ENCODE data around the gene ANP32E. TPM values are rescaled to one million over a fixed set of nuclear protein-coding genes. Genes with fewer than 3 reads are reported as not detected.
A peak's percentile ranks its signal among the peaks of the same experiment; 100 is the strongest.

Gene ANP32E
- total and polyA plus RNA-seq, 2 of the 13 experiments (the other 11 are each of a cell fraction or from before 2014, with no cell fraction given): 10.3 to 53.0 TPM

- TF ChIP-seq FOXP4 (CRISPR knock-in tag; IDR thresholded peaks at IDR 0.05) (peak; percentile 63), ZNF33A (CRISPR knock-in tag; IDR thresholded peaks at IDR 0.05; ENCODE audit: borderline replicate concordance) (no peak), BHLHE40 (IDR thresholded peaks at IDR 0.05; ENCODE audit: low read length) (peak; percentile 51; the same call in 1 of the 2 replicates), DMAP1 (CRISPR knock-in tag; IDR thresholded peaks at IDR 0.05) (peak; percentile 77; the same call in 1 of the 2 replicates), ZNF235 (CRISPR knock-in tag; IDR thresholded peaks at IDR 0.05; ENCODE audit: borderline replicate concordance) (no peak), ZNF263 (CRISPR knock-in tag; IDR thresholded peaks at IDR 0.05) (no peak), DZIP1 (CRISPR knock-in tag; IDR thresholded peaks at IDR 0.05) (no peak), ZNF780A (CRISPR knock-in tag; IDR thresholded peaks at IDR 0.05) (peak; percentile 95; the same call in 1 of the 2 replicates), HOXA3 (CRISPR knock-in tag; IDR thresholded peaks at IDR 0.05) (peak; percentile 95), JUNB (CRISPR knock-in tag; IDR thresholded peaks at IDR 0.05; ENCODE audit: borderline replicate concordance) (peak; percentile 87), NR2C2 (CRISPR knock-in tag; IDR thresholded peaks at IDR 0.05; ENCODE audit: borderline replicate concordance) (peak; percentile 42; the same call in 1 of the 2 replicates), ZNF691 (CRISPR knock-in tag; IDR thresholded peaks at IDR 0.05; ENCODE audit: borderline replicate concordance, low read depth) (peak; percentile 87), SKI (IDR thresholded peaks at IDR 0.05; ENCODE audit: partially characterized antibody) (no peak), ZNF709 (CRISPR knock-in tag; IDR thresholded peaks at IDR 0.05) (peak; percentile 44; the same call in 1 of the 2 replicates), SNAPC5 (CRISPR knock-in tag; IDR thresholded peaks at IDR 0.05; ENCODE audit: borderline replicate concordance) (no peak), PITX1 (CRISPR knock-in tag; IDR thresholded peaks at IDR 0.05) (peak; percentile 62; the same call in 1 of the 2 replicates), ATF3 (CRISPR knock-in tag; IDR thresholded peaks at IDR 0.05) (no peak), REL (CRISPR knock-in tag; conservative IDR thresholded peaks at IDR 0.05) (peak; percentile 88; the same call in 1 of the 2 replicates), ZNF720 (CRISPR knock-in tag; IDR thresholded peaks at IDR 0.05) (no peak), JUN (CRISPR knock-in tag; IDR thresholded peaks at IDR 0.05) (peak; percentile 55)
These were observed at the start of gene ANP32E (continued) for GRCh38 chr1:150235852-150236613.
